Measurements from ENCODE around the gene NANOGP8. TPM values are rescaled to one million over a fixed set of nuclear protein-coding genes. Genes with fewer than 3 reads are reported as not detected.
A peak's percentile ranks its signal among the peaks of the same experiment; 100 is the strongest.
"Not testable (repeated sequence)": the region's sequence is repeated elsewhere in the genome, so short reads cannot be mapped to it uniquely, and the experiment has no call there.

Gene NANOGP8
- 0.81 TPM in 1 of 2 replicates, not detected in the other for total RNA-seq (ENCODE audit: low replicate concordance)

DNA sequence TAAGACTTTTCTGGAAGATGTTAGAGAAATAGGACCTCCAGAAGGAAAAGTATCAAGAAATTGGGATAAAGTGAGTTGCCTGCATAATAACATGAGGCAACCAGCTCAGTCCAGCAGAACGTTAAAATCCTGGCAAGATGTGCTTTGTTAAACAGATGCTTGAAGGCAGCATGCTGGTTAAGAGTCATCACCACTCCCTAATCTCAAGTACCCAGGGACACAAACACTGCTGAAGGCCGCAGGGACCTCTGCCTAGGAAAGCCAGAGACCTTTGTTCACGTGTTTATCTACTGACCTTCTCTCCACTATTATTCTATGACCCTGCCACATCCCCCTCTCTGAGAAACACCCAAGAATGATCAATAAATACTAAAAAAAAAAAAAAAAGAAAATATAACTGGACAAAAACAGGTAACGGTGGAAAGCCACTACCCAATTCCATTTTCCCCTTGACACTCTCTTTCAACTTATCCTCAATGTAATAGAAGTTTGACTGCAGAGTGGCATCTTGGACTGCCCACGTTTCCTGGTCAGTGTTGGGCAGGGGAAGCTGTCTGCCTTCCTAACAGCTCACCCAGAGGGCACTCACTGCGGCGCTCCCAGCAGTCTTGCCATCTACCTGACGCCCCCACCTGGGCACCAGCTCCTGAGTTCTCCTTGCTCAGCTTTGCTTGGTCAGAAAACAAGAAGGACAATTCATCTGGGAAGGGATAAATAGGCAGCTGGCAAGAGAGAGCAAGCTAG lies at the start of gene NANOGP8:
Gene NANOGP8, minus strand, starts transcription at position 120 of the 744 bp plus-strand sequence. CDS start 185 bp downstream, outside the sequence.
- not testable (repeated sequence) for H3K4me3 ChIP-seq (ENCODE audit: low read depth, low read length); DNase-seq (ENCODE audit: low read depth)

DNA sequence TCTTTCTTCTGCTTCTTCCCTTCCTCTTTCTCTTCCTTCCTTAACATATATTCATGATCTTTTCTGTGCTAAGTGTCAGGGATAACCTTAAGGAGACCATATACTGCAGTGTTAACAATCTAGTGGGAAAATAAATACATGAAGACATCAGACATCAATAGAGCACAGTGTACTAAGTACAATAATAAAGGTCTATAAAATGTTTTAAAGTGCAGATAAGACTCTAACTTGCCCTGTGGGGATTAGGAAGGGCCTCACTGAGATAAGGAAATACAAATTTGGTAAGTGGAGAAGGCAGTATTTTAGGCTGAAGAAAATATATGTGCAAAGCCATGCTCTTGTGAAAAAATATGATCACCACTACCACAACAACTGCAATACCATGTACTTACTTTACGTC lies 49.2 kb upstream of the NANOGP8 start:
- TF ChIP-seq, protein P1, sequence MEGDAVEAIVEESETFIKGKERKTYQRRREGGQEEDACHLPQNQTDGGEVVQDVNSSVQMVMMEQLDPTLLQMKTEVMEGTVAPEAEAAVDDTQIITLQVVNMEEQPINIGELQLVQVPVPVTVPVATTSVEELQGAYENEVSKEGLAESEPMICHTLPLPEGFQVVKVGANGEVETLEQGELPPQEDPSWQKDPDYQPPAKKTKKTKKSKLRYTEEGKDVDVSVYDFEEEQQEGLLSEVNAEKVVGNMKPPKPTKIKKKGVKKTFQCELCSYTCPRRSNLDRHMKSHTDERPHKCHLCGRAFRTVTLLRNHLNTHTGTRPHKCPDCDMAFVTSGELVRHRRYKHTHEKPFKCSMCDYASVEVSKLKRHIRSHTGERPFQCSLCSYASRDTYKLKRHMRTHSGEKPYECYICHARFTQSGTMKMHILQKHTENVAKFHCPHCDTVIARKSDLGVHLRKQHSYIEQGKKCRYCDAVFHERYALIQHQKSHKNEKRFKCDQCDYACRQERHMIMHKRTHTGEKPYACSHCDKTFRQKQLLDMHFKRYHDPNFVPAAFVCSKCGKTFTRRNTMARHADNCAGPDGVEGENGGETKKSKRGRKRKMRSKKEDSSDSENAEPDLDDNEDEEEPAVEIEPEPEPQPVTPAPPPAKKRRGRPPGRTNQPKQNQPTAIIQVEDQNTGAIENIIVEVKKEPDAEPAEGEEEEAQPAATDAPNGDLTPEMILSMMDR (IDR thresholded peaks at IDR 0.05; ENCODE audit: insufficient read depth, low read length), result no peak
- H3K4me3 ChIP-seq (ENCODE audit: low read depth, low read length), result no peak overlapping the region
- no peak for DNase-seq (ENCODE audit: low read depth)

GRCh38 chr15:35130245-35130644 lies 45.1 kb upstream of the NANOGP8 start:
- no peak for DNase-seq (ENCODE audit: low read depth)
- TF ChIP-seq, protein P1 (IDR thresholded peaks at IDR 0.05; ENCODE audit: insufficient read depth, low read length), result no peak
- no peak overlapping the region for H3K4me3 ChIP-seq (ENCODE audit: low read depth, low read length)

- DNase-seq (ENCODE audit: low read depth), result no peak
- H3K4me3 ChIP-seq (ENCODE audit: low read depth, low read length), result no peak overlapping the region
- TF ChIP-seq, protein P1 (IDR thresholded peaks at IDR 0.05; ENCODE audit: insufficient read depth, low read length), result no peak
Measured at GRCh38 chr15:35129361-35129760, 44.3 kb upstream of the NANOGP8 start.

- no peak overlapping the region for H3K4me3 ChIP-seq (ENCODE audit: low read depth, low read length)
- DNase-seq (ENCODE audit: low read depth), result no peak
- TF ChIP-seq, protein P1 (IDR thresholded peaks at IDR 0.05; ENCODE audit: insufficient read depth, low read length), result no peak
Measured at GRCh38 chr15:35127717-35128116, 42.6 kb upstream of the NANOGP8 start.

- no peak overlapping the region for H3K4me3 ChIP-seq (ENCODE audit: low read depth, low read length)
- TF ChIP-seq, protein P1 (IDR thresholded peaks at IDR 0.05; ENCODE audit: insufficient read depth, low read length), result no peak
- DNase-seq (ENCODE audit: low read depth), result no peak
Measured at GRCh38 chr15:35126236-35126635, 41.1 kb upstream of the NANOGP8 start.

- TF ChIP-seq, protein P1 (IDR thresholded peaks at IDR 0.05; ENCODE audit: insufficient read depth, low read length), result no peak
- H3K4me3 ChIP-seq (ENCODE audit: low read depth, low read length), result no peak overlapping the region
- DNase-seq (ENCODE audit: low read depth), result peak; percentile 13
Measured at GRCh38 chr15:35123743-35124142, 38.6 kb upstream of the NANOGP8 start.

Measured in fibroblast of the aortic adventitia (primary cell).